Breast epithelium (tissue), 4 donors: ENCODE data around the gene RAD23B. TPM values are rescaled to one million over a fixed set of nuclear protein-coding genes. Genes with fewer than 3 reads are reported as not detected.

Experiments
- DNase-seq, 2 donors: peaks; one replicate each; pipeline ENCODE4 v3.0.0-alpha.2; 2019; ENCODE audit warnings: low spot score in 2 of 2
- H3K27ac ChIP-seq, 2 donors: fragments of 200-600 bp; sonication (generic) in 1 of 2; one replicate each; pipeline ENCODE4 v1.5.1; 2016 to 2019; ENCODE audit warnings: mild to moderate bottlenecking in 1 of 2
- H3K27me3 ChIP-seq, 2 donors: fragments of 200-600 bp; sonication (generic) in 1 of 2; one replicate each; pipeline versions ENCODE4 v1.5.1 to v1.6.0; 2017 to 2019; ENCODE audit warnings: control low read depth in 1 of 2, mild to moderate bottlenecking in 1 of 2
- H3K36me3 ChIP-seq: fragments of 200-600 bp; one replicate; pipeline ENCODE4 v1.5.1; 2019
- H3K4me1 ChIP-seq, 2 donors: fragments of 200-600 bp; sonication (generic); one replicate each; pipeline ENCODE4 v1.5.1; 2016 to 2019; ENCODE audit warnings: control low read depth in 1 of 2
- H3K4me3 ChIP-seq, 3 donors: fragments of 200-600 bp; sonication (generic); 1 replicate in 2 of 3; 2 replicates in 1 of 3; pipeline ENCODE4 v1.5.1; 2016 to 2019; ENCODE audit warnings: mild to moderate bottlenecking in 3 of 3, moderate library complexity in 2 of 3
- H3K9me3 ChIP-seq, 2 donors: fragments of 200-600 bp; sonication (generic) in 1 of 2; one replicate each; pipeline ENCODE4 v1.5.1; 2016 to 2019; ENCODE audit warnings: control low read depth in 1 of 2
- CTCF ChIP-seq, 3 donors: fragments of 450-650 bp; IDR thresholded peaks; one replicate each; pipeline ENCODE4 v1.5.1; 2016 to 2017; ENCODE audit warnings: antibody characterized with exemption in 3 of 3, mild to moderate bottlenecking in 3 of 3, moderate library complexity in 3 of 3
- POLR2A ChIP-seq: fragments of 450-650 bp; IDR thresholded peaks from one replicate; pipeline ENCODE4 v1.6.1; 2016; ENCODE audit warnings: antibody characterized with exemption, mild to moderate bottlenecking, moderate library complexity
- POLR2AphosphoS5 ChIP-seq, 3 donors: sonication (generic); formaldehyde crosslinking; IDR thresholded peaks; one replicate each; pipeline ENCODE4 v1.6.1; 2017; ENCODE audit warnings: antibody characterized with exemption in 3 of 3
- intact Hi-C: fragments of 100-400 bp; cut with DNase I; formaldehyde crosslinking; loops from one replicate; pipeline ENCODE4 v1.15.1; 2023; ENCODE audit warnings: low total_unique reads
- total RNA-seq, 3 donors: library from RNA; depleted of rRNA; stranded (reverse); fragments of >200 nt; gene quantifications; one replicate each; pipeline ENCODE4 v1.1.0, GENCODE V29; 2016

The RAD23B gene
- total RNA-seq, 3 donors from 2014 or later = 63.6 to 70.2 (median 68.1) TPM

GRCh38 chr9:107332883-107333282, 49.8 kb downstream of the RAD23B start:
- DNase-seq = no peak
- Histone ChIP-seq H3K27me3 (no peaks in the 10 kb centered on the region), H3K4me1 (no peaks in the 10 kb centered on the region), H3K4me3 (no peak overlapping the region), H3K9me3 (no peaks in the 10 kb centered on the region), H3K27ac (no peak overlapping the region), H3K36me3 (no peaks in the 10 kb centered on the region)
- TF ChIP-seq CTCF (IDR thresholded peaks at IDR 0.05) (no peak), POLR2AphosphoS5 (IDR thresholded peaks at IDR 0.05) (no peak)
- intact Hi-C loops = loop anchor here (10.0 kb wide), 1 partner anchor 78 kb away; no protein-coding TSS in a partner anchor

- TF ChIP-seq POLR2A (no peak), POLR2AphosphoS5 (IDR thresholded peaks at IDR 0.05) (no peak), CTCF (IDR thresholded peaks at IDR 0.05) (no peak)
Measured at GRCh38 chr9:107333363-107333762, 50.3 kb downstream of the RAD23B start.

DNA sequence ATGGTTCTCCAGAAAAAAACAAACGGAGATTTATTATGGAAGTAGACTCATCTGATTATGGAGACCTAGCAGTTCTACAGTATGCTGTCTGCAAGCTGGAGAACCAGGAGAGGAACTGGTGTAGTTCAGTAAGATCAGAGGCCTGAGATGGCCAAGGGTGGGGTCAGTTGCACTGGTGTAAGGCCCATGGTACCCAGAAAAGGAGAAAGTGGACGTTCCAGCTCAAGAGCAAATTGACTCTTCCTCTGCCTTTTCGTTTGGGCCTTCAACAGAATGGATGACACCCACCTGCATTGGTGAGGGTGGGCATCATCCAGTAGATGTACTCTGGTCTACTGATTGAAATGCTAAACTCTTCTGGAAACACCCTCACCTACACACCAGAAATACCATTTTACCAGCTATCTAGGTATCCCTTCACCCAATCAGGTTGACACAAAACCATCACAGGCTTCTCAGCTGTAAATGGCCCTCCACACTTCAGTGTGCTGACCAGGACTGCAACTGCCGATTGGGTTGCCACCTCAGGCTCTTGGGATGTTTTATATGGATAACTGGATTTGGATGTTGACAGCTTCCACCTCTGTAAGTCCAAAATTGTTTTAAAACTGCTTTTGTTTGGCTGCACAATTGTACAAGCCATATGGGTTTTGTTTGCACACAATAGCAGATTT, 51.2 kb downstream of the RAD23B start:
- no peak overlapping the region for H3K4me3 ChIP-seq
- TF ChIP-seq CTCF (IDR thresholded peaks at IDR 0.05) (no peak), POLR2AphosphoS5 (IDR thresholded peaks at IDR 0.05) (no peak)
- H3K36me3 ChIP-seq = no peaks in the 10 kb centered on the region
- no peaks in the 10 kb centered on the region for H3K27me3 ChIP-seq
- DNase-seq = no peak
- no peaks in the 10 kb centered on the region for H3K9me3 ChIP-seq
- no peak overlapping the region for H3K27ac ChIP-seq
- H3K4me1 ChIP-seq = no peaks in the 10 kb centered on the region
- intact Hi-C loops = loop anchor here (10.0 kb wide), 1 partner anchor 79 kb away; no protein-coding TSS in a partner anchor

More at GRCh38 chr9:107333363-107333762, 50.3 kb downstream of the RAD23B start:
- no peak for DNase-seq
- Histone ChIP-seq H3K36me3 (no peaks in the 10 kb centered on the region), H3K4me1 (no peaks in the 10 kb centered on the region), H3K9me3 (no peaks in the 10 kb centered on the region), H3K27ac (no peak overlapping the region), H3K4me3 (no peak overlapping the region), H3K27me3 (no peaks in the 10 kb centered on the region)
- intact Hi-C loops = loop anchor here (10.0 kb wide), 1 partner anchor 79 kb away; no protein-coding TSS in a partner anchor

- intact Hi-C loops = loop anchor here (10.0 kb wide), 1 partner anchor 81 kb away; no protein-coding TSS in a partner anchor
- no peak for DNase-seq
- TF ChIP-seq POLR2AphosphoS5 (IDR thresholded peaks at IDR 0.05) = no peak
- no peak for TF ChIP-seq CTCF (IDR thresholded peaks at IDR 0.05)
- TF ChIP-seq POLR2A = no peak
- no peaks in the 10 kb centered on the region for H3K36me3 ChIP-seq
- H3K4me3 ChIP-seq = no peak overlapping the region
- no peak overlapping the region for H3K27ac ChIP-seq
- H3K9me3 ChIP-seq = no peaks in the 10 kb centered on the region
- H3K27me3 ChIP-seq = no peaks in the 10 kb centered on the region
- H3K4me1 ChIP-seq = no peaks in the 10 kb centered on the region
Measured at GRCh38 chr9:107335331-107335730, 52.3 kb downstream of the RAD23B start.

DNA sequence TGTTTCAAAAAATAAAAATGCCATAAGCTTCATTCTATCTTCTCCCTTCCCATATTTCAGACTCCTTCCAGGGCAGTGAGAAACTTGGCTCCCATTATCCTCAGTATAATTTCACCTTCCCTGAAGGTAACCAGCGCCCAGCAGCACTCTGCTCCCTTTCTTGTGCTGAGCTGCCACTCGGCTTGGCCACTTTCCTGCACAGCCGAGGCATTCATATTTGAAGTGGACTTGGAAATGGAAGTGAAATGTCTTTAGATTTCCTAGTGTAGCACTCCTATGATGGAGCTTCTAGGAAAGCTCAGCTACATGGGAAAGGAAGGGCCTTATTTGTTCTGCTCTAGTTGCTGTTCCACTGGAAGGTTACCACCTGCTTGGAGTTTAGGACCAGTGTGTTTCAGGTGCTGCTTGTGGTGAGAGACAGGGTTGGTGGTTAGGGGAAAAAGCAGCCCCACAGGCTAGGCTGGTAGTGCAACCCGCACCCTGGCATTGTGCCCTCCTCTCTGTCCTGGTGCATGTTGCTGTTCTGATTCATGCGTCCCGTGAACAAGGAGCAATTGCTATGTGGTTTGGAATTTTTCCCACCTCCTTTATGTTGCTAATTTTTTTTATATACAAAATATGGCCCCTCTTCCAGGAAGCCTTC, 53.8 kb downstream of the RAD23B start:
- H3K36me3 ChIP-seq = no peaks in the 10 kb centered on the region
- intact Hi-C loops = loop anchor here (10.0 kb wide), 1 partner anchor 82 kb away; no protein-coding TSS in a partner anchor
- no peaks in the 10 kb centered on the region for H3K27me3 ChIP-seq
- H3K4me3 ChIP-seq = no peak overlapping the region
- TF ChIP-seq CTCF (IDR thresholded peaks at IDR 0.05) = peak in 1 of 3 donors; percentile 45
- no peak for TF ChIP-seq POLR2A
- TF ChIP-seq POLR2AphosphoS5 (IDR thresholded peaks at IDR 0.05) = peak in 2 of 3 donors; percentile 48 to 73
- no peaks in the 10 kb centered on the region for H3K9me3 ChIP-seq
- peak overlapping the region; percentile 64 to 68 for H3K27ac ChIP-seq
- peak; percentile 85 to 90 for DNase-seq
- H3K4me1 ChIP-seq = peaks cover 0 to 5% of the 10 kb centered on the region in 2 donors
